NCI-H774 (cell line): Measurements from ENCODE around the gene ACOT8.

Experiments
- DNase-seq: peaks from one replicate; lab custom pipeline; 2025; lab: John Stamatoyannopoulos, UW

ACOT8 gene

DNA sequence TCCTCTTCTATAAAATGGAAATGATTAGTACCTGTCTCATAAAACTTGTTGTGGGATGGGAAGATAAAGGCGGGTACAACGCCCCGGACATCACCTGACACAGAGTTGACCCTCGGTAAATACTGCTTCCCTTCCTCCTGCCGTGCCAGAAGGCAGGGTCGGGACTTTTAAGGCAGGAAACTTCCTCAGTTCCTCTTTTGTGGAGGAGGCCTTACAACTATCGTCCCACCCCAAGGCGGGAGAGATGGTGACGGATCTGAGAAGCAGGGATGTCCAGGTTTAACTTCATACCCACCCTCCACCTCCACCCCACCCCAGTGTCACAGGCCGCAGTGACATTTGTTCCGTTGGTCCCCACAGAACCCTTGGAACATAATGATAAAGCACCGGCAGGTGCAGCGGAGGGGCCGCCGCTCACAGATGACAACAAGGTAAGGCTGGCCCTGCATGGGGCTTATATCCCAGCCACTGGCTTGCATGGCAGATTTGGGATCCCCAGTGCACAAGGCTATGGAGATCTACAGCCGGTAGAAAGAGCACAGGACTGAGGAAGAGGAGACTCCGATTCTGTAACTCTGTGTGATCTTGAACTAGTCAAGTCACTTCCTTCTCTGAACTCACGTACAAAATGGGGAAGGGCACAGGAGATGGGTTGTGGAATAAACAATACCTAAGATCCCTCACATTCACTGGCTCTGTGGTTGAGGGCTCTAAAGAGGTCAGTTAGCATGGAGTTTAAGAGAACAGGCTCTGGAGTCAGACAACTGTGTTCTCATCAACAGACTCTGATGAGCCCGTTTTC lies 64.7 kb downstream of the ACOT8 start:
- DNase-seq = no peak
